Measurements from ENCODE around the gene UBR1. TPM values are rescaled to one million over a fixed set of nuclear protein-coding genes. Genes with fewer than 3 reads are reported as not detected.

The UBR1 gene
- total RNA-seq, 3 donors from 2014 or later (not counting 1 experiment from before 2014, with no cell fraction given) = 54.3 to 70.5 (median 61.4) TPM

DNA sequence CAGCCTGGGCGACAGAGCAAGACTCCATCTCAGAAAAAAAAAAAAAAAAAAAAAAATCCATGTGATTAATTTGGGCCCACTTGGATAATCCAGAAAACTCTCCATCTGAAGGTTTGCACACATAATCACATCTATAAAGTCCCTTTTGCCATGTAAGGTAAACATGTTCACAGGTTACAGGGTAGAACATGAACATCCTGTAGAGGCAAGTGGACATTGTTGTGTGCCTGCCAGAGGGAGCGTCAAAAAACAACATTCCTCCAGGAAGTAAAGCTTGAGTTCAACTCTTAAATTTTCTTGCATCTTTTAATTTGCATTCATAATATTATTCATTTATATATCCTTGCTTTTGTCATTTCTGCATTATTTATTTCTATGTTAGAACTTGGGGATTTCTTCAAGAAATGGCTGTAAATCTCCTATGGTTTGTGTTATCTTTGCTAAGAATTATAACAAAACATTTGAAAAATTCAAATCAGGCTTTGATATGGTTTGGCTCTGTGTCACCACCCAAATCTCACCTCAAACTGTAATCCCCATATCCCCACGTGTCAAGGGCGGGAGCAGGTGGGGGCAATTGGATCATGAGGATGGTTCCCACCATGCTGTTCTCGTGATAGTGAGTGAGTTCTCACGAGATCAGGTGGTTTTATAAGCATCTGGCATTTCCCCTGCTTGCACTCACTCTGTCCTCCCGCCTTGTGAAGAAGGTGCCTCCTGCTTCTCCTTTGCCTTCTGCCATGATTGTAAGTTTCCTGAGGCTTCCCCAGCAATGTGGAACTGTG is 173.9 kb downstream of the UBR1 start:
- H3K36me3 ChIP-seq (ENCODE audit: control insufficient read depth, insufficient read depth, low read length) = no peaks in the 10 kb centered on the region
- no peaks in the 10 kb centered on the region for H3K9me3 ChIP-seq (ENCODE audit: control insufficient read depth, insufficient read depth, low read length)
- DNase-seq (no peak), ATAC-seq (no peak)
- Mint-ChIP-seq H3K9me3 (no peaks in the 10 kb centered on the region), H3K4me1 (no peaks in the 10 kb centered on the region), H3K36me3 (no peaks in the 10 kb centered on the region), H3K27me3 (ENCODE audit: low read depth in 2 of 2) (no peaks in the 10 kb centered on the region), H3K4me3 (no peak overlapping the region), H3K27ac (no peak overlapping the region)
- no peaks in the 10 kb centered on the region for H3K4me1 ChIP-seq (ENCODE audit: control insufficient read depth, insufficient read depth, low read length)
- TF ChIP-seq, protein P1, sequence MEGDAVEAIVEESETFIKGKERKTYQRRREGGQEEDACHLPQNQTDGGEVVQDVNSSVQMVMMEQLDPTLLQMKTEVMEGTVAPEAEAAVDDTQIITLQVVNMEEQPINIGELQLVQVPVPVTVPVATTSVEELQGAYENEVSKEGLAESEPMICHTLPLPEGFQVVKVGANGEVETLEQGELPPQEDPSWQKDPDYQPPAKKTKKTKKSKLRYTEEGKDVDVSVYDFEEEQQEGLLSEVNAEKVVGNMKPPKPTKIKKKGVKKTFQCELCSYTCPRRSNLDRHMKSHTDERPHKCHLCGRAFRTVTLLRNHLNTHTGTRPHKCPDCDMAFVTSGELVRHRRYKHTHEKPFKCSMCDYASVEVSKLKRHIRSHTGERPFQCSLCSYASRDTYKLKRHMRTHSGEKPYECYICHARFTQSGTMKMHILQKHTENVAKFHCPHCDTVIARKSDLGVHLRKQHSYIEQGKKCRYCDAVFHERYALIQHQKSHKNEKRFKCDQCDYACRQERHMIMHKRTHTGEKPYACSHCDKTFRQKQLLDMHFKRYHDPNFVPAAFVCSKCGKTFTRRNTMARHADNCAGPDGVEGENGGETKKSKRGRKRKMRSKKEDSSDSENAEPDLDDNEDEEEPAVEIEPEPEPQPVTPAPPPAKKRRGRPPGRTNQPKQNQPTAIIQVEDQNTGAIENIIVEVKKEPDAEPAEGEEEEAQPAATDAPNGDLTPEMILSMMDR (IDR thresholded peaks at IDR 0.05) = no peak
- no peak overlapping the region for H3K27ac ChIP-seq (ENCODE audit: low read length)
- WGBS (ENCODE audit: insufficient coverage) = 84% methylated on average over 7 of the region's 7 CpGs
- intact Hi-C loops (cut with micrococcal nuclease) = no loop called here
- no peaks in the 10 kb centered on the region for H3K27me3 ChIP-seq (ENCODE audit: control insufficient read depth, insufficient read depth, low read length)
- H3K4me3 ChIP-seq (ENCODE audit: low read length) = no peak overlapping the region

DNA sequence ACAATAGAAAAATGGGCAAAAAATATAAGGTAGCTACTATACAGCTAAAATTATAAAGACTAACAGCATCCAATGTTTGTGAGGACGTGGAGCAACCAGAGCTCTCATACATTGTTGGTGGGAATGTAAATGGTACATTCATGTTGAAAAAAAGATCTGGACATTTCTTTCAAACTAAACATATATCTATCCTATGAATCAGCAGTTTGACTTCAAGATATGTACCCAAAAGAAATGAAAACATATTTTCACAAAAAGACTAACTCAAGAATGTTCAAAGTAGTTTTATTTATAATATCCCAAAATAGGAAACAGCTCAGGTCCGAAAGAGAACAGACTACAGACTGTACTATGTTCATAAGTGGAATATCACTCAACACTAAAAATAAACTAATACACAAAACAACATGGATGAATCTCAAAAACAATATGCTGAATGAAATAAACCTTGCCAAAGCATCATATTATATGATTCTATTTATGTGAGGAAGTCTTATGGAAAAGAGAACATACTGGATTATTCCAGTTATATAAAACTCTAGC is 176.5 kb downstream of the UBR1 start:
- Mint-ChIP-seq H3K36me3 (no peaks in the 10 kb centered on the region), H3K27me3 (ENCODE audit: low read depth in 2 of 2) (no peaks in the 10 kb centered on the region), H3K4me1 (no peaks in the 10 kb centered on the region), H3K9me3 (no peaks in the 10 kb centered on the region), H3K4me3 (no peak overlapping the region), H3K27ac (no peak overlapping the region)
- ATAC-seq (no peak), DNase-seq (no peak)
- no CpG with 5 or more reads among the region's 2 CpGs for WGBS (ENCODE audit: insufficient coverage)
- H3K36me3 ChIP-seq (ENCODE audit: control insufficient read depth, insufficient read depth, low read length) = no peaks in the 10 kb centered on the region
- no peaks in the 10 kb centered on the region for H3K27me3 ChIP-seq (ENCODE audit: control insufficient read depth, insufficient read depth, low read length)
- intact Hi-C loops (cut with micrococcal nuclease) = loop anchor here (10.0 kb wide), 1 partner anchor 195 kb away; the partner anchor contains the start of gene CDAN1
- H3K27ac ChIP-seq (ENCODE audit: low read length) = no peak overlapping the region
- H3K4me3 ChIP-seq (ENCODE audit: low read length) = no peak overlapping the region
- TF ChIP-seq, protein P1 (IDR thresholded peaks at IDR 0.05) = no peak
- H3K4me1 ChIP-seq (ENCODE audit: control insufficient read depth, insufficient read depth, low read length) = no peaks in the 10 kb centered on the region
- no peaks in the 10 kb centered on the region for H3K9me3 ChIP-seq (ENCODE audit: control insufficient read depth, insufficient read depth, low read length)

DNA sequence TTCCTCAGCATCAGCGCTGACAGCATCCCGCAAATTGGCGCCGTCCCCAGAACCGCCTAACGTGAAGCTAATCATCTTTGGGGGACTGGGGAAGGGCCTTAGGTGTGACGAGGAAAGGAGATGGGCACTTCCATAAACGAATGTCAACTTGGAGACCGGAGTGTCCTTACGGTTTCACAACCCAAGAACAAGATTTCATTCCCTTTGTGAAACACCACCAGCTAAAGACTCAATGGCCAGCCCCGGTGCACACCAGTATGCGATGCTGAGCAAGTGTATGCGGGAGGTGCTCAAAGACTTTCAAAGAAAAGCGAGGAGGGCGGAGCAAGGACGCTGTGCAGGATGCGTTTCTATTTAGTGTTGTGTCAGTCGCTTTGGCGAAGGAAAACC is 184.5 kb downstream of the UBR1 start:
- H3K4me3 ChIP-seq (ENCODE audit: low read length) = peak overlapping the region; percentile 50
- intact Hi-C loops (cut with micrococcal nuclease) = loop anchor here (5.0 to 10.0 kb wide), 2 partner anchors 187 to 429 kb away; partner anchors contain the start of genes CDAN1 and ZNF106
- H3K9me3 ChIP-seq (ENCODE audit: control insufficient read depth, insufficient read depth, low read length) = no peaks in the 10 kb centered on the region
- no peaks in the 10 kb centered on the region for H3K36me3 ChIP-seq (ENCODE audit: control insufficient read depth, insufficient read depth, low read length)
- TF ChIP-seq, protein P1 (IDR thresholded peaks at IDR 0.05) = no peak
- peak overlapping the region; percentile 89 to 91 for H3K27ac Mint-ChIP-seq
- no peaks in the 10 kb centered on the region for H3K27me3 ChIP-seq (ENCODE audit: control insufficient read depth, insufficient read depth, low read length)
- DNase-seq (peak; percentile 24 to 67), ATAC-seq (peak in 1 of 3 donors; percentile 28)
- H3K4me3 Mint-ChIP-seq = peak overlapping the region; percentile 97
- H3K27ac ChIP-seq (ENCODE audit: low read length) = no peak overlapping the region
- H3K36me3 Mint-ChIP-seq = no peaks in the 10 kb centered on the region
- peaks cover 24 to 26% of the 10 kb centered on the region in 2 donors for H3K4me1 Mint-ChIP-seq
- peaks cover 0 to 2% of the 10 kb centered on the region in 2 donors for H3K27me3 Mint-ChIP-seq (ENCODE audit: low read depth in 2 of 2)
- WGBS (ENCODE audit: insufficient coverage) = 0% methylated on average over 18 of the region's 19 CpGs
- no peaks in the 10 kb centered on the region for H3K9me3 Mint-ChIP-seq
- H3K4me1 ChIP-seq (ENCODE audit: control insufficient read depth, insufficient read depth, low read length) = peaks cover 10% of the 10 kb centered on the region
